ENCODE measurements around the gene ZNF488.

ZNF488 gene

DNA sequence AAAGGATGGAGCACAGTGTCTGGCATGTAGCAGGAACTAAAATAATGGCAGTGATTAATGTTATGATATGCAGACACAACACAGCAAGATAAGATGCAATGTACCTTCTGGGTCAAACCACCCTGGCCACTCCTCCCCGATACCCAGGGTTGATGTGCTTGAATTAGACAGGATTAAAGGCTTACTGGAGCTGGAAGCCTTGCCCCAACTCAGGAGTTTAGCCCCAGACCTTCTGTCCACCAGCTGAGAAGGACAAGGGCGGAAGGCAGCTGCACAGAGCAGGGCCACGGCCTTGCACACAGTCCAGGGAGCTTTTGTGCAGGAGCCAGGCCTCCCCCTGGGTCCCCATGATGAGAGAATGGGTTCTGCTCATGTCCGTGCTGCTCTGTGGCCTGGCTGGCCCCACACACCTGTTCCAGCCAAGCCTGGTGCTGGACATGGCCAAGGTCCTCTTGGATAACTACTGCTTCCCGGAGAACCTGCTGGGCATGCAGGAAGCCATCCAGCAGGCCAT lies 35.9 kb downstream of the ZNF488 start, which contains the start of gene RBP3:
RBP3 (plus strand) TSS at position 226 of the 514 bp plus-strand sequence; CDS start at position 348, 122 bp downstream.
- no peak for DNase-seq

DNA sequence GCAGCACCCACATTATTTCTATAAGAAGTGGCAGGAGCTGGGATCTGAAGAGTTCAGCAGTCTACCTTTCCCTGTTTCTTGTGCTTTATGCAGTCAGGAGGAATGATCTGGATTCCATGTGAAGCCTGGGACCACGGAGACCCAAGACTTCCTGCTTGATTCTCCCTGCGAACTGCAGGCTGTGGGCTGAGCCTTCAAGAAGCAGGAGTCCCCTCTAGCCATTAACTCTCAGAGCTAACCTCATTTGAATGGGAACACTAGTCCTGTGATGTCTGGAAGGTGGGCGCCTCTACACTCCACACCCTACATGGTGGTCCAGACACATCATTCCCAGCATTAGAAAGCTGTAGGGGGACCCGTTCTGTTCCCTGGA lies 36.8 kb downstream of the ZNF488 start:
- peak; percentile 29 for DNase-seq

DNA sequence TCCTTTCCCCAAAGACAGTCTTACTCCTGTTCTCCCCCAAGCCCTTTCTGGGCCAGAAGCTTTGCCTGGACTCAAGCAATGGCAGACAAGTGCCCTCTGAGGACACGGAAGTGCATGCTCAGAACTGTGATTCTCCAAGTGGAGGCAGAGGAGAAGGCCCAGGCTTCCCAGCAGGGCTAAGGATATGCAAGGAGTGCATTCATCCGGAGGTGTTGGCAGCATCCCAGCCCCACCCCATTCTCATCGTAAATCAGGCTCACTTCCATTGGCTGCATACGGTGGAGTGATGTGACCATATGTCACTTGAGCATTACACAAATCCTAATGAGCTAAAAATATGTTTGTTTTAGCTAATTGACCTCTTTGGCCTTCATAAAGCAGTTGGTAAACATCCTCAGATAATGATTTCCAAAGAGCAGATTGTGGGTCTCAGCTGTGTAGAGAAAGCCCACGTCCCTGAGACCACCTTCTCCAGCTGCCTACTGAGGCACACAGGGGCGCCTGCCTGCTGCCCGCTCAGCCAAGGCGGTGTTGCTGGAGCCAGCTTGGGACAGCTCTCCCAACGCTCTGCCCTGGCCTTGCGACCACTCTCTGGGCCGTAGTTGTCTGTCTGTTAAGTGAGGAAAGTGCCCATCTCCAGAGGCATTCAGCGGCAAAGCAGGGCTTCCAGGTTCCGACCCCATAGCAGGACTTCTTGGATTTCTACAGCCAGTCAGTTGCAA lies 37.4 kb downstream of the ZNF488 start:
- peak; percentile 87 for DNase-seq

DNA sequence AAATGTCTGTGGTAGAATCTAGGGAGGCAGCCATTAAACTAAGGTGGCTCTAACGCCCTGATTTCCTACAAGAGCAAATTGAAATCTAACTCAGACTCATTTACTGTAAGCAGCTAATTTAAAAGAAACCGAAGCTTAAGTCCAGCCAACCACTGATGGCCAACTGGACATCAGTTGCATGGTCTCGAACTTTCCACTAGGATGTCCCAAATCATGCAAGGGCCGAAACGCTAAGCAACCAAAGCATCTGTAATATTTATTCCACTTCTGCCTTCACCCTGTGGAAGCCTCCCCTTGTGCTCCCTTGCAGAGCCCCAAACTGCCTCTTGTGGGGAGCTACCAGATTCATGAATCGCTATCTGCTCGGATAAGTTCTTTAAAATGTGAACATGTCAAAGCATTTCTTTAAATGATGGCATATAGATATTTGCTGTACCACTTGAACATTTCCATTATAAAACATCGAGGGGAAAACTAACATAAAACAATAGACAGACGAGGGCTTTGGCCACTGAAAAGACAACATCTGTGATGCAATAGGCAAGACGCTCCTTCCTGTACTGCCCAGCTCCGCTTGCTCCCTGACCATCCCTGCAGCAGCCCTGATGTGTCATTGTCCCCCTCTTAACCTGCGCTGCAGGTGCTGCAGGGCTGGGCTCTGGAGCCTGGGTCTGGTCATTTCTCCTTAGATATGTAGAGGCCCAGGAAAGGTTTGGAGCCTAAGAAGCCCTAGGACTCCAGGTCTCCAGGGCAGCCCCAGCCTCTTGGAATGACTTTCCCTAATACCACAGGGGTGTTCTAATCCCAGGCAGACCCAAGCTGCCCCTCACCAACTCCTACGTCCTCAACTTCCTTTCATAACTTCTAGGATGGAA lies 38.9 kb downstream of the ZNF488 start:
- no peak for DNase-seq

DNA sequence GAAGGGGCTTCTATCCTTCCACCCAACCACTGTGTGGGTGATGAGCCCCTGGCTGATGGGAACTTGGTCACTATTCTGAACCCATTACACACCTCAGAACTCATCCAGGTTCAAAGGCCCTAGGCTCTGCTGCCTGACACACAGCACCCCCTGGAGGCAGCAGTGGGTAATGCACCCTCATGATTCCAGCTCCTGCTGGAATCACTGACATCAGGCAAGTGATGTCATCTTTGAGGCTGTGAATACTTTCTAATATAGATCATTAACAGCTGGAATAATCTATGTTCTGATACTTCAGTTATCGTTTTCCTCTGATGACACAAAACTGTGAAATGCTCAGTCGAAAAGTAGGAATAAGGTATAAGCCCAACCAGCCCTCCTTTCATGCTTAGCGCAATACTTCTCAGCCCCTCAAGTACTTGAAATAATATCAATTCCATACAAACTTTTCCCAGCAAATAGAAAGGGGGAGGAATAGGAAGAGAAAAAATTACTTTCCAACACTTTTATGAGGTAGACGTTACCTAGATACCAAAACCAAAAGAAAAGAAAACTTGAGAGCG lies 43.4 kb downstream of the ZNF488 start:
- DNase-seq = no peak

DNA sequence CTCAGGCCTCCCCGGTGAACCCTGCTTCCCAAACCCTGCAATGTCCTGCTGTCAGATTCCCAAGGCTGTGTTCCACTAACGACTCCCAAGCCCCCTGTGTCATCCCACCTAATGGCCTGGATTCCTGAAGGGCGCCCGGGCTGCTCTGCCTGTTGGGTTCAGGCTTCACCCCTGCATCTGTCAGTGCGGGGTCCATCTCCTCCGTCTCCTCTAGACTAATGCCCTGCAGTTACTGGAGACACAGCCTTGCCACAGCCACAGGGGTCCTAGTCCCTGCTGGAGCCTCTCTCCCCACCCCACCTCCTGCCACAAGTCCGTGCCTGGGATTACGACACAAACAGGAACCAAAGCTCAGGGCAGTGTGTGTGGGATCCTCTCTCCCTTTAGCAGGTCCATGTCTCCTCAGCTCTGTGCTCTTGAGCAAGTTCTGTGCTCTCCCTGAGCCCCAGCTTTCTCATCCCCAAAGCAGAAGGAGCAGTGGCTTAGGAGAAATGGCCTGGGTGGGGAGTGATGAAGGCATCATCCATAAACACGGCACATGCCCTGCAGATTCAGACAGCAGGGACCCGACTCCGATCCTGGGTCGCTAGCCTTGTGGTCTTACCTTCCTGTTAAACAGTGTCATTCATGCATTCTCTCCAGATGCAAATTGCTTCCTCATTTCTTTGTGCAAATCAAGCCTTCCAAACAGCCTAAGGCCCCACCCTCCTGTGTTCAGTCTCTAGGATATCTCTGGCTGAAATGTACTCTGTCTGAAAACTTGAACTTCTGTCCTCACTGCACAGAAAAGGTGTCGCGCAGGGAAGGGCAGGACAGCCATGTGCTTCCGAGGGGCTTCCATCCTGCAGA lies 44.1 kb downstream of the ZNF488 start:
- no peak for DNase-seq

DNA sequence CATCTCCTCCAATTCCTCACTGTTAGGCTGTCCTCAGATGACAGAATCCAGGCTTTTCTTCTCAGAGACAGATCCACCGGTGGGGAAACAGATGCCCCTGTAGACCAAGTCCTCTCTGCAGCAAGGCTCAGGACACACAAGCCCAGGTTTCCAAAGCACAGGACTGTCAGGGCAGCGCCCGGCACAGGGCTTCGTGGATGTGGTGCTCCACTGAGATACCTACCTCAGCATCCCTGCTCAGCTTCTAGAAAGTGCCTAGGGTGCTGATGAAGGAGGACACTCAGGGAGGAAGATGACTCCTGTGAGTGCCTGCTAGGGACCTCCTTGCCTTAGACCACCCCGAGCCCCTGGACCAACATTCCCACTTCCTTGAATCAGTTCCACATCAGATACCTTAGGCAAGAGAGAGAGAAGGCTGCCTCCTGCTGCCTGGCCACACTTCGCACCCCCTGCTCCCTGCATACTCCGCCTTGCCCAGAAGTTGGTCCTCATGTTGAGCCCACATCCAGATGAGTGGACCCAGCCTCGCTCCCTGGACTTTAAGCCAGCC lies 44.8 kb downstream of the ZNF488 start:
- no peak for DNase-seq

DNA sequence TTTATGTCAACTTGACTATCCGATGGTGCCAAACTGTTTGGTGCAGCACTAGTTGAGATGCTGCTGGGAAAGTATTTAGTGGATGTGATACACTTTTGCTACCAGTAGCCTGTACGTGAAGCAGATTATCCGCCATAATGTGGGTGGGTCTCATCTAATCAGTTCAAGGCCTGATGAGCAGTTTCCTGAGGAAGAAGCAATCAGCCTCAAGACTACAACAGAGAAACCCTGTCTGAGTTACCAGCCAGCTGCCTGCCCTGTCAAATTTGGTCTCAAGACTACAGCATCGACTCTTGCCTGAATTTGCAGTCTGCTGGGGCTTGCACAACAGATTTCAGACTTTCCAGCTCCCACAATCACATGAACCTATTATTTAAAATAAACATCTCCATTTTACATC lies 46.8 kb downstream of the ZNF488 start:
- no peak for DNase-seq

DNA sequence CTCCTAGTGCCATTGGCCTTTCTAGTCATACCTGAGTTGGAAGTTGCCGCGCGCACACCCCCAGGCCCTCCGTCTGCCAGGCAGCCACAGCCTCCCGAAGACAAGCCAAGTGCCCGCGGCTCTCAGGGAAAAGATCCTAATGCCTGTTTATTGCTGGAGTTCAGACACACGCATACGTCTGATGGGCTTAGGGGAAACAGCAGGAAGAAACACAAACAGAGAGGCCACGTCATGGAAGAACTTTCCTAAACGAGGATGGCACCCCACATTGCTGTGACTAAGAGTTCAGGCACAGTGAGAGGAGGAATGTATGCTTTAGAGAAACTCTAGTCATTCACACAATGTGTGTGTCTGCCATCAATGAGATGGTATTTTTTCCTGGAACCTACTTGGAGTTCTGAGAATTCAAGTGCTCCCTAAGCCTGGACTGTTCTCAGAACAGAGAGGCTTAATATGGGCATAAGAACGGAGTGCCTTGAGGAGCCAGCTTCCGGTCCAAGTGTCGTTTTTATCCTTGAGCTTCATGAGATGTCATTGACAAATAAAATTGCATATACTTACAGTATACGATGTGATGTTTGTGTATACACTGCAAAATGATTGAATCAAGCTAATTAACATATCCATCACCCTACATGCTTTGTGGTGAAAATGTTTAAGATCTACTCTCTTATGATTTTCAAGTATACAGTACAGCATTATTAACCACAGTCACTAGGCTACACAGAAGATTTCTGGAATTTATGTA lies 47.5 kb downstream of the ZNF488 start:
- DNase-seq = no peak

DNA sequence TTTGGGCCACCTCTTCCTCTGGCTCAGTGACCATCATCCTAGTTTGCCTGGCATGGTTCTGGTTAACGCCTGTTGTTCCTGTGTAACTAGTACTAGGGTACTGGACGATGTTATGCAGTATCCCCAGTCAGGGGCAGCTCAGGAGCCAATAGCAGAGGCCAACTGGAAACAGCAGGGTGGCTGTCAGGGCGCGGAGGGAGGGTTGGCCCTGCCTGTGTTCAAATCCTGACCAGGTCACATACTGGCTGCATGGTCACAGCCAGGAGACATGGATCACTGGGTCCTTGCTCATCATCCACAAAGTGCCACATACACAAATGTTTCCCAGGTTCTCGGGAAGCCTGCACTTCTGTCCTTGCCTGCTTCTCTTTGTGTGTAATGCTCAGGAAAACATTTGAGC lies 48.2 kb downstream of the ZNF488 start:
- DNase-seq = no peak

DNA sequence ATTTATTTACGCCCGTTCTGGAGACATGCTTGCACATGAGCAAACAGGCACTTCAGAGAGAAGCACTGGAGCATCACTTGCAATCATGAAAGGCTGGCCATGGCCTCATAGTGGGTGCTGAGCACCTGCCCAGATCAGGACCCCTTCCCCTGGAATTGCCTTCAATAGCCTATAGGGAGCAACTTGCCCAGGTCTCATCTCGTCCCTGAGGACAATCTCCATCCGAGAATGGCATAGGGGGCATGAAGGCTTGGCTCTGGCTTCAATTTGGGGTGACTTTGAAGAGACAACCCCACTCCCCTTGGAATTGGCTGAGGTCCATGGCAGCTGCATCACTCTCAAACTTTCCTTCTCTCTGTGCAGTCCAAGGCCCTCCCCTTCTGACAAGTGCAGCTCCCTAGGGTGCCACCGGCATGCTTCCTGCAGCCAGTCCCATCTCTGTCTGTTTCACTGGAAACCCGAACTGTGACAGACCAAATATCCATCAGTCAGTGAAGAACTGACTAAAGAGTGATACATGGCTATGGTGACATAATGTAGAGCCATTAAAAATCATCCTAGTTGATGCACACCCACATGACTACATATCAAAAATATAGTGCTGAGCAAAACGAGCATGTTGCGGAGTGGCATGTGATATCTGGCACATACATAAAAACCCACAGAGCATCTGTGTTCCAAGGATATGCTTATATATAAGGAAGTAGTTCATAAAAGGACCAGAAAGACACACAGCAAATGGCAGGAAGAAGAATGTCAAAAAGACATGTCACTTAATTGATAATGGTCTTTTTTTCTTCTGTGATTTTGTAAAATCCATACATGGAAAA lies 49.4 kb downstream of the ZNF488 start:
- no peak for DNase-seq

DNA sequence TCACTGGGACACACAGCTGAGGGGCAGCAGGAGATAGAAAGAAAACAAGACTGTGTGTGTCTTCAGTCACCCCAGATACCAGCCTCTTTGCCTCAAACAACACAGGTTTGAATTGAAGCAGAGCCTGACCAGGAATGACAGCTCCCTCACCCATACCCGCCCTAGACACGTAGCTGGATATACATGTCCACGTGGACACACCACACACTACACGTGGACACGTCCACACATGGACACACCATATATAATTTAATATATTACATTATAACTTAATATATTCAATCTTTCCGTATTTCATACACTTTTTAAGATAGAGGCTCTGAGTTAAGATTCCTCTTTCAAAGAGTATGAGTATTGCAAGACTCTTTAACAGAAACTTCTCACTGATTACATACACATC lies 50.6 kb downstream of the ZNF488 start:
- no peak for DNase-seq

DNA sequence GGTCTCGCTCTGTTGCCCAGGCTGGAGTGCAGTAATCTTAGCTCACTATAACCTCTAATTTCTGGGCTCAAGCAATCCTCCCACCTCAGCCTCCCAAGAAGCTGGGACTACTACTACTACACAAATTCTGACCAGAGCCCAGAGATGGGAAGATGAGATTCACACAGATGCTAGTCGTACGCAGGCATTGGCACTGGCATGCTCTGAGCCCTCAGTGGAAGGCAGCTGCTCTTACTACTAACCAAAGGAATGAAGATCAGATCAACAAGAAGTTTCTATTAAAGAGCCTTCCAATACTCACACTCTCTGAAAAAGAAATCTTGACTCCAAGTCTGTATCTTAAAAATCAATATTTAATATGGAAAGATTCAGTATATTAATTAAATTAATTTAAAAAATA lies 51.1 kb downstream of the ZNF488 start:
- DNase-seq = no peak

DNA sequence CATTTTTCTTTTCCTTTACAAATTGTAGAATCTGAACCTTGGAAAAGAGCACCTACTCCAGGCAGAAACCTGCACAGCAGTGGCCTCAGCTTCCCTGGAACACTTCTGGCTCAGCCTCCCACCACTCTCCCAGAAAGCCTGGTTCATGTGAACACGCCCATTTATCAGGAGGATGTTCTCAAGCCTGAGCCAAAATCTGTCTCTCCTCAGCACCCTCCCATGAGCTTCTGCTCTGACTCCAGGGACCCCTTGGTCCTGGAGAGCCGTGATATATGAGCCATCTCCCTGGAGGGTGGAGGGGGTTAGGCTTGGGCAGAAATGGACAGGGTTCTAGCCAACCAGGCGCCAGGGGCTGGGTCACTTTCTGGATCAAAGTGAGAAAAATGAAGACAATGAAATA lies 51.7 kb downstream of the ZNF488 start:
- no peak for DNase-seq

DNA sequence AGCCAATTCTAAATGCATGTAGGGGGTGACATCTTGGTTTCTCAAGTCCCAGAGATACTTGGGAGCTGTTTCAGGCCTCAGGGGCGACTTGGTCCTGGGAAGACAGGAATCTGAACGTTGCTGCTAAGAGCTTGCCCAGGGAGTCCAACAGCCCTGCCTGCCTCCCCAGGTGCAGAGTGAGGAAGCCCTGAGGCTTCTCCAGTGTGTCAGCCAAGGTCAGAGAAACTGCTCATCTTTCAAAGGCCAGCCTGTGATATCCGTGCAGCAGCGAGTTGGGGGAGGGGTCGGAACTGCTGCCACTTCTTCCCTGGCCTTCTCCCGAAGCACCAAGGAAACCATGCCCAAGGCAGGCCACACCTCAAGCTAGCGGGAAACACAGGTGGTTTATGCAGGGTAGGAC lies 52.1 kb downstream of the ZNF488 start:
- DNase-seq = no peak

DNA sequence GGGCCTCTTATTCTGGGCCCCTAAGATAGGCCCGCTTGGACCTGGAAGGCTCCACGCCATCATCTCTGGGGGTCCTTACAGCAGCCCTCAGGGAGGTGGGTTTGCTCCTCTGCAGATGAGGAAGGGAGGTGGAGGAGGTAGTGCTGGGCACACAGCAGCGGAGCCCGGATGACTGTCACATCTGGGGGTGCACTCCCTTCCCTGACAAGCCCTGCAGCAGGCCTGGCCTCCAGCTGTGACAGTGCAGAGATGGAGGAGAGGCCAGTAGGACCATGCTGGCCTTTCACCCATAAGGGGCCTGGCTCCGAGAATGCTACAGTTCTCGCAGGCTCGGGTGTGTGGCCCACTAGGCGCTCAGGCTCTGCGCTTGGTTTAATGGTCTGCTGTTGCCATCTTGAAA lies 52.6 kb downstream of the ZNF488 start:
- no peak for DNase-seq

DNA sequence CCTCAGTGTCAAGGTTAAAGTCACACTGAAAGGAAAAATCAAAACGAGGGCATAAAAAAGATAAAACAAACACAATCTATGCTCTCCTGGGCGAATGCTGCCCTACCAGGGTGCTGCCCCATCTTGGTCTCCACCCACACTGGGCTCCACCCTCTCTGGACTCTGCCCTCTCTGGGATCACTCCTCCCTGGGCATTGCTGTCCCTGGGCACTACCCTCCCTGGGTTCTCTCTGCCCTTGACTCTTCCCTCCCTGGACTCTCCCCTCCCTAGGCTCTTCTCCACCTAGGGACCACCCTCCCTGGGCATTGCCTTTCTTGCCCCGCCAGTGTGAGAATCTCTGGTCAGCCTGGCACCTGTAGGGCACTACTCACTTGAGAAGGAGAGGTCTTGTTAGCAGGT lies 53.3 kb downstream of the ZNF488 start:
- DNase-seq = no peak

DNA sequence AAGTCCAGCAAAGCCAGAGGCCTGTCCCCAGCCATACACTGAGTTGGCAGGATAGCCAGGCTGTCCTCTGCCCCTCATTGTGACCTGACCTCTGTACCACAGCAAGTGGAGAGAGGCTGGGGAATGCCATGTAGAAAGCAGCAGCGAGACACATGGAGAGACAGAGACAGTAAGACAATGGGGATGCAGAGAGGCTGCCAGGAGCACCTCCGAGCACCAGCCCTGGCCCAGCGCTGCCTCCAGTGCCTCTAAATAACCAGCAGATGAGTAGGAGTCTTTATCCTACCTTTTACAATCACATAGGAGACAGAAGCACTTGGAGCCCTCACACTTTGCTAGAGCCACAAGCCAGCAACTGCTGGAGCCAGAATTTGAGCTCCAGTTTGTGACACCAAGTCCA lies 53.7 kb downstream of the ZNF488 start:
- no peak for DNase-seq

DNA sequence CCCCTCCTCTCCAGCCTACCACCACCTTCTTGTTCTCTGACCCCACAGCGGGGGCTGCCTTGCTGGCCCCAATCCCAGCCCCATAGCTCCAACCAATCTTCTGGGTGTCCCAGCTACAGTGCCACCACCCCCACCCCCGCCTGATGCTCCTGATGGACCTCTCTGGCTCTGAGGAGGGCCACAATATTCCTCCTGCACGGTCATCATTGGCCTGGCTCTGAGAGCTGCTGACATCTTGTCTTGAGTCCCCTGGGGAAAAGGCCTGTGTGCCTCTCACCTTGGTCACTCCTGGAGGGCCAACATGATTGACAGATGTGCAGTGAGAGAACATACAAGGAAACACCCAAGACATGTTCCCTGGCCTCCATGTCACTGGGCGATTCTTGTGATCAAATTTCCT lies 54.2 kb downstream of the ZNF488 start:
- DNase-seq = no peak

DNA sequence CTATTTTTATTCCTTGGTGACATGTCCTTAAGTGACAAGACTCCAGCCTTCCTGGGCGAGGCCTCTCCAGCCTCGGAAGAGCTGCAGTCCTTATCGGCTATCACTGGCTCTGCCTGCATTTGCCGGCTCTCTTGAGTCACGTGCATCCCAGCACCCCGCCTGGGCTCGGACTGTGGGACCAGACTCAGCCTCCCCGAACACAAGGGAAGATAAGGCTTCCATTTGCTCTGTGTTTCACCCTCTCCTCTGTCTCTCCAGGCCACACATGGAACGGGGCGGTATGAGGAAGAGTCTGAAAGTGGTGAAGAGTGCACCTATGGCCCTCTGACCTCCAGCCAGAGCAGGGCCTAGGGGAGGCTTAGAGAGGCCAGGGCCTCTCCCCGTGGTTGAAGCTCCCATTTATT lies 57.2 kb downstream of the ZNF488 start:
- no peak for DNase-seq
